IMR-90 (cell line): ENCODE results near the gene SEMA3C. TPM values are rescaled to one million over a fixed set of nuclear protein-coding genes. Genes with fewer than 3 reads are reported as not detected.

Experiments used
- ATAC-seq: fragments of 200-7000 bp; cut with Tn5 transposase; 2 replicates; pipeline ENCODE4 v1.9.1; 2020; ENCODE audit warnings: low read depth, mild to moderate bottlenecking, moderate library complexity
- BruUV-seq: library from RNA; stranded (reverse); fragments of 400-500 nt; replicated peaks from 2 replicates; lab custom pipeline; 2021; lab: Mats Ljungman, UMichigan
- CTCF ChIA-PET: fragments of 300-600 bp; formaldehyde crosslinking; extraction: SDS; loops from one replicate; lab custom pipeline; 2021; ENCODE audit warnings: antibody characterized with exemption; lab: Yijun Ruan, JAX
- POLR2A ChIA-PET: fragments of 300-600 bp; sonication (Branson Sonifier 250); formaldehyde crosslinking; loops from one replicate; lab custom pipeline; 2022; ENCODE audit warnings: antibody characterized with exemption; ENCODE audit not compliant: unreplicated experiment; lab: Charles Lee
- DNase-seq: peaks from one replicate; pipeline ENCODE4 v3.0.0; 2013
- H2AFZ ChIP-seq: replicated peaks from 2 replicates; pipeline ENCODE3; 2013; ENCODE audit warnings: low read length, mild to moderate bottlenecking; ENCODE audit not compliant: poor library complexity
- H2AK5ac ChIP-seq: 2 replicates; pipeline ENCODE4 v1.6.1; 2013; ENCODE audit warnings: low read depth, low read length, inconsistent platforms
- H2AK9ac ChIP-seq: replicated peaks from 2 replicates; pipeline ENCODE3; 2013; ENCODE audit warnings: mild to moderate bottlenecking, low read depth, low read length, moderate library complexity; ENCODE audit not compliant: poor library complexity
- H2BK120ac ChIP-seq: 2 replicates; pipeline ENCODE4 v1.6.1; 2013; ENCODE audit warnings: low read depth, low read length, inconsistent platforms
- H2BK15ac ChIP-seq: 3 replicates; pipeline ENCODE4 v1.6.1; 2013; ENCODE audit warnings: low read depth, low read length, inconsistent platforms
- H2BK20ac ChIP-seq: 2 replicates; pipeline ENCODE4 v1.6.1; 2013; ENCODE audit warnings: low read depth, mild to moderate bottlenecking, inconsistent platforms, low read length, moderate library complexity
- H2BK5ac ChIP-seq: 2 replicates; pipeline ENCODE4 v1.6.1; 2013; ENCODE audit warnings: mild to moderate bottlenecking, low read depth, low read length, inconsistent platforms; ENCODE audit not compliant: poor library complexity, severe bottlenecking
- H3K14ac ChIP-seq: replicated peaks from 2 replicates; pipeline ENCODE4 v1.6.1; 2013; ENCODE audit warnings: low read depth, low read length, inconsistent platforms
- H3K18ac ChIP-seq: 2 replicates; pipeline ENCODE4 v1.6.1; 2013; ENCODE audit warnings: low read depth, low read length, control low read depth
- H3K23ac ChIP-seq: 2 replicates; pipeline ENCODE4 v1.6.1; 2013; ENCODE audit warnings: low read depth, low read length, inconsistent platforms
- H3K27ac ChIP-seq: 2 replicates; pipeline ENCODE4 v1.5.1; 2013; ENCODE audit warnings: mild to moderate bottlenecking, control low read depth, low read length; ENCODE audit not compliant: insufficient read depth
- H3K27me3 ChIP-seq: 2 replicates; pipeline ENCODE4 v1.6.1; 2013; ENCODE audit warnings: low read length; ENCODE audit not compliant: control insufficient read depth, insufficient read depth
- H3K36me3 ChIP-seq: 2 replicates; pipeline ENCODE4 v1.6.1; 2013; ENCODE audit warnings: low read length, mixed read lengths; ENCODE audit not compliant: control insufficient read depth, insufficient read depth
- H3K4ac ChIP-seq: 2 replicates; pipeline ENCODE4 v1.6.1; 2013; ENCODE audit warnings: low read depth, low read length, inconsistent platforms
- H3K4me1 ChIP-seq: 2 replicates; pipeline ENCODE4 v1.6.1; 2013; ENCODE audit warnings: low read length, mixed read lengths; ENCODE audit not compliant: control insufficient read depth, insufficient read depth
- H3K4me2 ChIP-seq: 2 replicates; pipeline ENCODE4 v1.6.1; 2013; ENCODE audit warnings: low read depth, mild to moderate bottlenecking, control low read depth, low read length, moderate library complexity
- H3K4me3 ChIP-seq: 2 replicates; pipeline ENCODE4 v1.5.1; 2013; ENCODE audit warnings: low read depth, mild to moderate bottlenecking, control low read depth, low read length, moderate library complexity; ENCODE audit not compliant: insufficient read depth
- H3K56ac ChIP-seq: 2 replicates; pipeline ENCODE4 v1.6.1; 2013; ENCODE audit warnings: low read length, inconsistent platforms; ENCODE audit not compliant: insufficient read depth; ENCODE audit errors: extremely low read depth
- H3K79me1 ChIP-seq, 2 experiments: 2 replicates each; pipeline ENCODE4 v1.6.1; 2013; ENCODE audit warnings: low read length in 2 of 2, inconsistent platforms in 1 of 2, low read depth in 1 of 2
- H3K9ac ChIP-seq: 2 replicates; pipeline ENCODE4 v1.6.1; 2013; ENCODE audit warnings: low read depth, low read length, control low read depth
- H3K9me1 ChIP-seq: 2 replicates; pipeline ENCODE4 v1.6.1; 2013; ENCODE audit warnings: low read length, inconsistent platforms; ENCODE audit not compliant: insufficient read depth
- H3K9me3 ChIP-seq: 2 replicates; pipeline ENCODE4 v1.6.1; 2013; ENCODE audit warnings: low read length; ENCODE audit not compliant: control insufficient read depth, insufficient read depth
- H4K20me1 ChIP-seq: 2 replicates; pipeline ENCODE4 v1.6.1; 2013; ENCODE audit warnings: low read length, inconsistent platforms; ENCODE audit not compliant: insufficient read depth
- H4K5ac ChIP-seq: 2 replicates; pipeline ENCODE4 v1.6.1; 2013; ENCODE audit warnings: mild to moderate bottlenecking, low read depth, low read length, control low read depth
- H4K8ac ChIP-seq, 2 experiments: 2 replicates each; pipeline ENCODE4 v1.6.1; 2013; ENCODE audit warnings: low read depth in 2 of 2, low read length in 2 of 2, control low read depth in 1 of 2, inconsistent platforms in 1 of 2
- H4K91ac ChIP-seq: 2 replicates; pipeline ENCODE4 v1.6.1; 2013; ENCODE audit warnings: low read depth, low read length, inconsistent platforms; ENCODE audit not compliant: insufficient read depth
- CHD1 ChIP-seq: IDR thresholded peaks from 2 replicates; pipeline ENCODE4 v1.6.1; 2012; ENCODE audit warnings: low read depth, low read length, improper control_type of control experiment
- FOS ChIP-seq: fragments of 150-350 bp; IDR thresholded peaks from 2 replicates; pipeline ENCODE4 v1.6.1; 2016; ENCODE audit warnings: low read depth, low read length
- MAFK ChIP-seq: IDR thresholded peaks from 2 replicates; pipeline ENCODE4 v1.6.1; 2012; ENCODE audit warnings: low read depth, low read length, improper control_type of control experiment
- MAZ ChIP-seq: IDR thresholded peaks from 2 replicates; pipeline ENCODE4 v1.6.1; 2012; ENCODE audit warnings: low read depth, mild to moderate bottlenecking, low read length, improper control_type of control experiment, moderate library complexity, borderline replicate concordance
- NFE2L2 ChIP-seq: fragments of 150-350 bp; IDR thresholded peaks from 2 replicates; pipeline ENCODE4 v1.6.1; 2016; ENCODE audit warnings: low read depth, mild to moderate bottlenecking, low read length
- RAD21 ChIP-seq: IDR thresholded peaks from 2 replicates; pipeline ENCODE4 v1.6.1; 2012; ENCODE audit warnings: low read length, improper control_type of control experiment
- RCOR1 ChIP-seq: IDR thresholded peaks from 2 replicates; pipeline ENCODE4 v1.6.1; 2012; ENCODE audit warnings: mild to moderate bottlenecking, low read length, improper control_type of control experiment; ENCODE audit not compliant: insufficient replicate concordance
- RFX5 ChIP-seq: IDR thresholded peaks from 2 replicates; pipeline ENCODE4 v1.8.0; 2012; ENCODE audit warnings: low read depth, mild to moderate bottlenecking, low read length, moderate library complexity
- SMC3 ChIP-seq: fragments of 150-350 bp; IDR thresholded peaks from 2 replicates; pipeline ENCODE4 v1.6.1; 2016; ENCODE audit warnings: low read depth, mild to moderate bottlenecking, antibody characterized with exemption, low read length, moderate library complexity
- WGBS, 2 experiments: methylation state at CpG; one replicate each; pipeline versions ENCODE4 v1.1.5 to v1.1.7; 2013; ENCODE audit warnings: missing lambda C conversion rate in 2 of 2; ENCODE audit not compliant: insufficient read length in 1 of 2; ENCODE audit errors: extremely low coverage in 2 of 2; 5-methylcytosine and 5-hydroxymethylcytosine counted together
- dilution Hi-C: fragments of 300-500 bp; cut with HindIII; formaldehyde crosslinking; loops from one replicate; pipeline ENCODE4 v1.14.3; 2018; ENCODE audit warnings: low sequenced_read_pairs; ENCODE audit not compliant: unreplicated experiment
- in situ Hi-C: fragments of 300-500 bp; cut with MboI; formaldehyde crosslinking; loops from 3 replicates; pipeline ENCODE4 v1.14.3; 2019; ENCODE audit warnings: low sequenced_read_pairs, inconsistent platforms, mixed read lengths
- intact Hi-C: fragments of 100-400 bp; cut with micrococcal nuclease; formaldehyde crosslinking; loops from 2 replicates; pipeline ENCODE4 v1.10.0; 2022
- polyA plus RNA-seq, 3 experiments: library from polyadenylated mRNA; depleted of rRNA; stranded (reverse); fragments of >200 nt; gene quantifications; 2 replicates each; pipeline ENCODE4 v1.2.3, GENCODE V29; 2012; ENCODE audit warnings: low replicate concordance in 1 of 3
- total RNA-seq: library from RNA; depleted of rRNA; stranded (reverse); fragments of >200 nt; gene quantifications from 2 replicates; pipeline ENCODE4 v1.2.3, GENCODE V29; 2012
- TF ChIP-seq, protein P1 (sequence below): fragments of 150-350 bp; IDR thresholded peaks from 2 replicates; pipeline ENCODE4 v1.6.1; 2016; ENCODE audit warnings: low read depth, mild to moderate bottlenecking, low read length, moderate library complexity, borderline replicate concordance
- TF ChIP-seq, protein P2 (sequence below): conservative IDR thresholded peaks from 2 replicates; pipeline ENCODE4 v1.5.1; 2012; ENCODE audit warnings: mild to moderate bottlenecking, low read depth, low read length, improper control_type of control experiment

Gene SEMA3C
- total and polyA plus RNA-seq, 2 of the 4 experiments (the other 2 are of a cell fraction), result 21.2 to 97.1 TPM

DNA sequence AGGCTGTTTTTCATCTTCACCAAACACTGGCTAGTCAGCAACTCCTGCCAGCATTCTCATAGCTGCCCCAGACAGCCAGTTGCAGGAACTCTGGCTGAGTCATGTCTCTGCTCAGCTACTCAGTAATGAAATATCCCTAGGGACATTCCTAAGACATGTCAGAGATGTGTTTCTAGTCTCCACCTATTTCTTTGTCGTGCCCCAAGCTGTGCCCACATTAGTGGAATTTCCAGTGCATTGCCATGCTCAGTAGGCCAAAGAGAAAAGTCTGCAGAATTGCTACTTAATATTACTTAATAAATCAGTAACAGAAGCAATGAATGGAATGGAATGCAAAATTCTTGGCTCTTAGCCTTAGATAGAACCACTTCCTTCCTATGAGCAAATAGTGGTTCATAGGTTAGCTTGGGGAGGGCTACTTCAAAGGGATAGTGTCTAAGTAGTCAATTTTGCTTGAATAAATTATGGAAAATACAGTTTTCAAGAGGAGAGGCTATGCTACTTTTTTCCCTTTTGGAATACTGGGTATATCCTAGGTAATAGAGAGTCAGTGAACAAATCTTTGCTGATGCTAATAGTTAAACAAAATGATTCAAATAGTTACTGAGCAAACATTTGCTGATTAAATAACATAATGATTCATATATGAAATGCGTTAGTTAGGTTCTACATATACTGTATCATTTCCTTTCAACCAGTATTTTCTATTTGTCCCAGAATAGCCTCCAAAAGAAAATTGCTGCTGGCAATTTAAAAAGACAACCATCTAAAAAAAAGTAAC lies 23.6 kb upstream of the SEMA3C start (continued):
- TF ChIP-seq MAFK (peak; percentile 89), FOS (peak; percentile 88)

DNA sequence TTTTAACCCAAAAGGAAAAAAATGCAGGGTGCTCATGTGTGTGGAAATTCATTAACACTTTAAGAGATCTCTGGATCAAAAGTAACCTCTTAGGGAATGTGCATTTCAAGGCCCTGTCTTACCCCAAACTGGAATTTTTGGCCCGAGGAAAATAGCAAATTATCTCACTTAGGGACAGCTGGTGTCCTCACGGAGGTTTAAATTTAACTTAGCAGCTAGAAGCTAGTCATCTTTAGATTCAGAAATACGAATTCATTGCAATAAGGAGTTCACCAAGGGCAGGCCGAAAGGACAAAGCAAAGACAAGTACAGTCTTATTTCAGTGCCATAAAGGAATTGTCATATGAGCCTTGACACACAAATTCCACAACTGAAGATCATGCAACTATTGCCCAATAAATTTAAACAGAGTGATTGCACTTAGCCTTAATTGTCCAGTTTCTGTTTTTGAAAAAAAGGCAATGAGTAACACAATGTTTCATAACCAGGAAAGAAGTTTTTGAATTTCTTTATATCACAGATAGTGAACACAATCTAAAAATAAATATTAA lies 22.4 kb upstream of the SEMA3C start:
- in situ Hi-C loops (no loop called here), dilution Hi-C loops (no loop called here), intact Hi-C loops (no loop called here)
- 18% methylated on average over 2 of the region's 4 CpGs; no CpG with 5 or more reads in 1 of the 2 experiments for WGBS, 2 experiments
- Histone ChIP-seq H3K4me2 (peak overlapping the region; percentile 0; the same call in 1 of the 2 replicates), H3K23ac (0 out of 2 replicates have a peak overlapping the region, but pooled peaks have one; percentile 26), H2BK20ac (peak overlapping the region; percentile 64), H3K4ac (peak overlapping the region; percentile 66; the same call in 1 of the 2 replicates), H2BK120ac (peak overlapping the region; percentile 89), H3K4me1 (peaks cover 5% of the 10 kb centered on the region; the same call in 1 of the 2 replicates), H3K56ac (peak overlapping the region; percentile 82), H3K27ac (peak overlapping the region; percentile 41; the same call in 1 of the 2 replicates), H3K79me1 (no peaks in the 10 kb centered on the region), H3K9me1 (peaks cover 4% of the 10 kb centered on the region; the same call in 1 of the 2 replicates), H3K4me3 (no peak overlapping the region), H2AK9ac (no peak overlapping the region), H2AK5ac (no peak overlapping the region), H4K20me1 (no peaks in the 10 kb centered on the region), H2BK15ac (peak overlapping the region; percentile 25; the same call in 2 of the 3 replicates), H2BK5ac (peak overlapping the region; percentile 93), H3K14ac (no peak overlapping the region; the same call in 1 of the 2 replicates), H3K9ac (no peak overlapping the region), H4K8ac (peak overlapping the region; percentile 34 to 46; a peak in 3 of 4 replicates), H3K36me3 (no peaks in the 10 kb centered on the region), H3K9me3 (no peaks in the 10 kb centered on the region), H2AFZ (no peak overlapping the region), H3K27me3 (no peaks in the 10 kb centered on the region), H4K5ac (no peak overlapping the region; the same call in 1 of the 2 replicates), H3K18ac (peak overlapping the region; percentile 51; the same call in 1 of the 2 replicates), H4K91ac (peak overlapping the region; percentile 57; the same call in 1 of the 2 replicates)
- CTCF ChIA-PET, result no interaction called here
- ATAC-seq (peak; percentile 30), DNase-seq (peak; percentile 75)
- BruUV-seq, result no TSS peak
- POLR2A ChIA-PET, result no interaction called here
- TF ChIP-seq, protein P1, sequence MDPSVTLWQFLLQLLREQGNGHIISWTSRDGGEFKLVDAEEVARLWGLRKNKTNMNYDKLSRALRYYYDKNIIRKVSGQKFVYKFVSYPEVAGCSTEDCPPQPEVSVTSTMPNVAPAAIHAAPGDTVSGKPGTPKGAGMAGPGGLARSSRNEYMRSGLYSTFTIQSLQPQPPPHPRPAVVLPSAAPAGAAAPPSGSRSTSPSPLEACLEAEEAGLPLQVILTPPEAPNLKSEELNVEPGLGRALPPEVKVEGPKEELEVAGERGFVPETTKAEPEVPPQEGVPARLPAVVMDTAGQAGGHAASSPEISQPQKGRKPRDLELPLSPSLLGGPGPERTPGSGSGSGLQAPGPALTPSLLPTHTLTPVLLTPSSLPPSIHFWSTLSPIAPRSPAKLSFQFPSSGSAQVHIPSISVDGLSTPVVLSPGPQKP, result no peak
- TF ChIP-seq RFX5, result no peak
- TF ChIP-seq, protein P2, sequence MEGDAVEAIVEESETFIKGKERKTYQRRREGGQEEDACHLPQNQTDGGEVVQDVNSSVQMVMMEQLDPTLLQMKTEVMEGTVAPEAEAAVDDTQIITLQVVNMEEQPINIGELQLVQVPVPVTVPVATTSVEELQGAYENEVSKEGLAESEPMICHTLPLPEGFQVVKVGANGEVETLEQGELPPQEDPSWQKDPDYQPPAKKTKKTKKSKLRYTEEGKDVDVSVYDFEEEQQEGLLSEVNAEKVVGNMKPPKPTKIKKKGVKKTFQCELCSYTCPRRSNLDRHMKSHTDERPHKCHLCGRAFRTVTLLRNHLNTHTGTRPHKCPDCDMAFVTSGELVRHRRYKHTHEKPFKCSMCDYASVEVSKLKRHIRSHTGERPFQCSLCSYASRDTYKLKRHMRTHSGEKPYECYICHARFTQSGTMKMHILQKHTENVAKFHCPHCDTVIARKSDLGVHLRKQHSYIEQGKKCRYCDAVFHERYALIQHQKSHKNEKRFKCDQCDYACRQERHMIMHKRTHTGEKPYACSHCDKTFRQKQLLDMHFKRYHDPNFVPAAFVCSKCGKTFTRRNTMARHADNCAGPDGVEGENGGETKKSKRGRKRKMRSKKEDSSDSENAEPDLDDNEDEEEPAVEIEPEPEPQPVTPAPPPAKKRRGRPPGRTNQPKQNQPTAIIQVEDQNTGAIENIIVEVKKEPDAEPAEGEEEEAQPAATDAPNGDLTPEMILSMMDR, result no peak
- TF ChIP-seq CHD1, result no peak
- TF ChIP-seq MAFK, result no peak
- TF ChIP-seq RAD21, result no peak
- peak; percentile 58; the same call in 1 of the 2 replicates for TF ChIP-seq FOS
- no peak for TF ChIP-seq SMC3
- no peak for TF ChIP-seq RCOR1
- TF ChIP-seq NFE2L2, result no peak
- no peak for TF ChIP-seq MAZ
